HG03103 (cell line): ENCODE results near the gene INTS11.
"Not testable (repeated sequence)": the region's sequence is repeated elsewhere in the genome, so short reads cannot be mapped to it uniquely, and the experiment has no call there.

ENCODE experiments used
- ATAC-seq: cut with Tn5 transposase; IDR thresholded peaks from one replicate; pipeline ENCODE4 v1.9.1; 2021; ENCODE audit warnings: low read depth; ENCODE audit not compliant: unreplicated experiment

Gene INTS11

GRCh38 chr1:1331068-1331965 is 6.9 kb upstream of the INTS11 start, which contains the start of gene TAS1R3:
Gene TAS1R3, plus strand, starts transcription at chr1:1331280. Its CDS starts 66 bp downstream, at chr1:1331346.
- no peak for ATAC-seq

GRCh38 chr1:1330366-1331067 is 6.1 kb upstream of the INTS11 start:
- ATAC-seq: no peak

DNA sequence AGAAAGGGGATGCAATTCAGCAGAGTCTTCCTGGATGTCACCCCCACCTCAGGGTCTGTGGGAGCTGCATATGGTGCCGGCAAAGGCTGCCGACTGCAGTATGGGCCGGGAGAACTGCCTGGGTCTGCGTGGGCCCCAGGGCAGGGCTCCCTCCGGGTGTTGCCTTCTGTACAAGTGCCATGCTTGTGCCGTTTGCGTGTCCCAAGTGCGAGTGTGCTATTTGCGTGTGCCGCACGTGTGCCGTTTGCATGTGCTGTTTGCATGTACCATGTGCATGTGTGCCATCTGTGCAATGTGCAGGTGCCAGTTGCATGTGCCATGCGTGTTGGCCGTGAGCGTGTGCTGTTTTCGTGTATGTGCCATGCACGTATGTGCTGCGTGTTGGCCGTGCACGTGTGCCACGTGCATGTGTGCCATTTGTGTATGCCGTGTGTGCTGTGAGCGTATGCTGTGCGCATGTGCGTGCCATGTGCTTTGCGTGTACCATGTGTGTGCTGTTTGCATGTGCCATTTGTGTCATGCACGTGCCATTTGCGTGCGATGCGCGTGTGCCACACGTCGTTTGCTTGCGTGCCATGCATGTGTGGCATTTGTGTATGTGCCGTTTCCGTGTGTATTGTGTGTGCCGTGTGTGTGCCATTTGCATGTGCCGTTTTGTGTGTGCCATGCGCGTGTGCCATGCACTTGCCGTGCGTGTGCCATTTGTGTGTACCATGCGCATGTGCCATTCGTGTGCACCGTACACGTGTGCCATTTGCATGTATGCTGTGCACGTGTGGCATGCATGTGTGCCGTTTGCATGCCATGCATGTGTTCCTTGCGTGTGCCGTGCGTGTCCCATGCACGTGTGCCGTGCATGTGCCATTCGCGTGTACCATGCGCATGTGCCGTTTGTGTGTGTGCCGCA is 5.1 kb upstream of the INTS11 start:
- ATAC-seq: no peak

DNA sequence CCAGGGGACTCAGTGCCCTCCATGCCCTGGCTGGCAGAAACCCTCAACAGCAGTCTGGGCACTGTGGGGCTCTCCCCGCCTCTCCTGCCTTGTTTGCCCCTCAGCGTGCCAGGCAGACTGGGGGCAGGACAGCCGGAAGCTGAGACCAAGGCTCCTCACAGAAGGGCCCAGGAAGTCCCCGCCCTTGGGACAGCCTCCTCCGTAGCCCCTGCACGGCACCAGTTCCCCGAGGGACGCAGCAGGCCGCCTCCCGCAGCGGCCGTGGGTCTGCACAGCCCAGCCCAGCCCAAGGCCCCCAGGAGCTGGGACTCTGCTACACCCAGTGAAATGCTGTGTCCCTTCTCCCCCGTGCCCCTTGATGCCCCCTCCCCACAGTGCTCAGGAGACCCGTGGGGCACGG is 3.8 kb upstream of the INTS11 start:
- no peak for ATAC-seq

DNA sequence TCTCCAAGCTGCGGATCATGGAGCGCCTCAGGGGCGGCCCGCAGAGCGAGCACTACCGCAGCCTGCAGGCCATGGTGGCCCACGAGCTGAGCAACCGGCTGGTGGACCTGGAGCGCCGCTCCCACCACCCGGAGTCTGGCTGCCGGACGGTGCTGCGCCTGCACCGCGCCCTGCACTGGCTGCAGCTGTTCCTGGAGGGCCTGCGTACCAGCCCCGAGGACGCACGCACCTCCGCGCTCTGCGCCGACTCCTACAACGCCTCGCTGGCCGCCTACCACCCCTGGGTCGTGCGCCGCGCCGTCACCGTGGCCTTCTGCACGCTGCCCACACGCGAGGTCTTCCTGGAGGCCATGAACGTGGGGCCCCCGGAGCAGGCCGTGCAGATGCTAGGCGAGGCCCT is 2.8 kb upstream of the INTS11 start:
- ATAC-seq: no peak

- ATAC-seq: no peak
Measured at GRCh38 chr1:1326075-1326605, 1.7 kb upstream of the INTS11 start.

GRCh38 chr1:1325288-1326074 is 1.0 kb upstream of the INTS11 start:
- ATAC-seq: no peak

- ATAC-seq: peak; percentile 27
Measured at GRCh38 chr1:1324084-1324523, 356 bp downstream of the INTS11 start.

DNA sequence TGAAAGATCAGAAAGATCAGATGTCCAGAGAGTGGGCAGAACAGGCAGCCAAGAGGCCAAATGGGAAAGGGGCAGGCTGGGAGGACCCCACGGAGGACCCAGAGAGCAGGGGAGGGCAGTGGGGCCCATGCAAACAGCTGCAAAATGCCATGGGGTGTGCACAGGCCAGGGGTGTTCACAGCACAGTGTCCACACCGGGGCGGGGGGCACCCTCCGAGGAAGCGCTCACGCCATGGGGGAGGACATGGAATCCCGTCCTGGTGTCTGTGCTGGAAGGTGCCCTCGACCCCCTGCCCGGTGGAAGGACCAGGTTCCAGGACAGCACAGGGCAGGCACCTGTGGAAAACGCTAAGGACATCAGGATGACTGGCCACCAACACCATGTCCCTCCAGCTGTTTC is 1.5 kb downstream of the INTS11 start:
- no peak for ATAC-seq

DNA sequence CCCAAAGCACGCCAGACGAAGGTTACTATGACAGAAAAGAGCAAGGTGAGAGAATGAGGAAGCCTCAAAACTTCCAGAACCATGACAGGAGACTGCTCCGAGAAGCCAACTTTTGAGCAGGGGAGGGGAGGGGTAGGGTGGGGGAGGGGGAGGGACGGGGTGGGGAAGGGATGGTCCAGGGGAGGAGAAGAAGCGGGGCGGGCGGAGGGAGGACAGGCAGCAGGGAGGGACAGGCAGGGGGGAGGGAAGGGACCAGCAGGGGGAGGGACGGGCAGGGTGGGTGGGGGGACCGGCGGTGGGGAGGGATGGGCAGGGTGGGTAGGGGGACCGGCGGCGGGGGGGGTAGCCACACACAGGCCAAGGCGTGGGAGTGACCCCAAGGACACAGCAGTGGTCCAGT is 2.0 kb downstream of the INTS11 start:
- ATAC-seq: no peak

DNA sequence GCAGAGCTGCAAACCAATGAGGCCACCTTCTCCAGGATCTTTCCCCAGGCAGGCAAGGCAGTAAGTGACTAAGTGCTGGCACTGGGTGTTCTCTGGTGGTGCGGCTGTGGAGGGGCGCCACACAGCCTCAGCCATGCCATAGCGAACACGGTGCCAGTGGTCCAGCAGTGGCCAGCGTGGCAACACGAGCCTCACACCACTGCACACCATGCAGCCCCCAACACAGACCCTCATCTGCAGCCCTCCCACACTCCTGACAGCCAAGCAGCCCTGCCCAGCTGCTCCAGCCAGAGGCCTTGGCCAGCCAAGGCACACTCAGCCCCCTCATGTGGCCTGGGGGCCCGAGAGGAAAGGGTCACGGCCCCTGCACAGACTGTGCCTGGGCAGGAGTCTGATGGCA is 3.0 kb downstream of the INTS11 start:
- ATAC-seq: no peak

DNA sequence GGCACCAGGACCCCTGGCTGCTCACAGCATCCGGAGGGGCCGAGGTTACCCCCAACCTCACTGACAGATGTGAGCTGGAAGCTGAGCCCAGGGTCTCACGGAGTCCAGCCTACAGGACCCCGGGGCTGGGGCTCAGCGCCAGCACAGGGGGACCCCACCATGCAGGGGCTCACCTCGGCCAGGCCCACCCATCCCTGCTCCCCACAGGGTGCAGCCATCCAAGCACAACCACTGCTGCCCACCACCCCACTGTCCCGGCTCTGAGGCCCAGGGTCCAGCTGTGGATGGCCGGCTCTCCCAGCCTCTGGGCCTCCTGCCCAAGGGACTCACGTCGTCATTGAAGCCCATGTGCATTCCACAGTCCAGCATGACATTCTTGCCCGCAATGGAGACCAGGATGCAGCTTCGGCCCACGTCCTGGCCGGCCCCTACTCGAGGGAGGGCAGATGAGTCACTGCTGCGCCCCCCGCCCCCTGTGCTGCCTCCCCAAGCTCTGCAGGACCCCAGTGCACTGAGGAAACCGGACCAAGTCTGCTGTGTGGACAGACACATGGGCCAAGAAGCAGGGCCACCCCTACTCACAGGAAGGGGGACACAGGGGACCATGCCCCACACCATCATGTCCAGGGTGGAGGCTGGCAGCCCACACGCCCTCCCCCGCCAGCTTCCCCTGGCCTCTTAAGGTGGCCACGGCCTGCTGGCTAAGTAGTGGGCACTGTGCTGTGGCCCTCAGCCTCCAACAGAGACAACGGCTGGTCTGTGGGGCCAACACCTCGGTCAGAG is 3.6 kb downstream of the INTS11 start:
- ATAC-seq: no peak

DNA sequence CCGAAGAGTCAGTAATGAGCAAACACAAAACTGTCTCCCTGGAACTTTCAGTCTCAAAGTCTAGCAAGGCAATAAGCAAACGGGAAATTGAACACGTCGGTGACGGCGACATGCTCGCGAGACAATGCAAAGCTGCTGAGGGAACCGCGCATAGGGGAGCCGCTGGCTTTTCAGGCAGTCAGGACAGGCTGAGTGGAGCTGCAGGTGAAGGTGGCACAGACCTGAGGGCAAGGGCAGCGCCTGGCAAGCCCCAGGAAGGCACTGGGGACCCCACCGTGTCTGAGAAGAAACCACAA is 4.9 kb downstream of the INTS11 start:
- ATAC-seq: no peak

DNA sequence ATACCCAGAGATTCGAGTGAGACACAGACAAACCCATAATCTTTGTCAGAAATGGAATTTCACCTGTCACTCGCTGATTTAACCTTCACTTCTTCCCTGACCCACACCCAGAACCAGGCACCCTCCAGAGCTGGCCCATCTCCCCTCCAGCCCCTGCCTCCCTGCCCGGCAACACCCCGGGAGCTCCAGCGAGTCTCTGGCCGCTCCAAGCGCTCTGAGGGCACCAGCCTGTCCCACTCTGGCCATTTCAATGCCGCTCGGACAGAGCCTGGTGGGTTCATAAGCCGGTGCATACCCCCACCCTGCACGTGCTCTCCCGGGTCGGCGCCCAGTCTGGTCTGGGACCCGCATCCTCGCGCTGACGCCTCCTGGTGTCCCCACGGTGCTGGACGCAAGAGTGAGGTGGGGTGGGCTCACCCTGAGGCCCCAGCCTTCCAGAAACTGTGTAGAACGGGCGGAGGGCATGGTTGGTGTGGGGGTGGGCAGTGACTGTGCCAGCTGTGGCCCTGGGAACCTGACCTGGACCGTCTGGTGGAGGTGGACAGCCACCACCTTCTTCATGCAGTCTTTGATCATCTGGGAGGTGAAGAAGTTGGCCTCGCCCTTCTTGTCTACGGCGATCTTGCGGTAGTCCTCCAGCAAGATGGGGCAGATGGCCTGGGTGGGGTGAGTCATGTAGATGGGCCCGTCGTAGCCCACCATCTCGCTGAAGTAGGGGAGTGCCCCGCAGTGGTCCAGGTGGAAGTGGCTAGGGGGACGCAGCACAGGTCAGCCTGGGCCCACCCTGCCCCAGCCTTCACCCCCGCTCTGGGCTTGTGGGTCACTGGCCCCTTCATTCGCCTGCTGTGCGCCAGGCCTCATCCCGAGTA is 5.4 kb downstream of the INTS11 start:
- no peak for ATAC-seq

- no peak for ATAC-seq
Measured at GRCh38 chr1:1318131-1318652, 6.3 kb downstream of the INTS11 start.

- no peak for ATAC-seq
Measured at GRCh38 chr1:1317420-1317819, 7.0 kb downstream of the INTS11 start.

DNA sequence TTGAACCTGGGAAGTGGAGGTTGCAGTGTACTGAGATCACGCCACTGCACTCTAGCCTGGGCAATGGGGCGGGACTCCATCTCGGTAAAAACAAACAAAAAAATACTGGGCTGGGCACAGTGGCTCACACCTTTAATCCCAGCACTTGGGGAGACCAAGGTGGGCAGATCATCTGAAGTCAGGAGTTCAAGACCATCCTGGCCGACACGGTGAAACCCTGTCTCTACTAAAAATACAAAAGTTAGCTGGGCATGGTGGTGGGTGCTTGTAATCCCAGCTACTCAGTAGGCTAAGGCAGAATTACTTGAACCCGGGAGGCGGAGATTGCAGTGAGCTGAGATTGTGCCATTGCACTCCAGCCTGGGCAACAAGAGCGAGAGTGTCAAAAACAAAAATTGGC is 8.3 kb downstream of the INTS11 start:
- not testable (repeated sequence) for ATAC-seq

- no peak for ATAC-seq
Measured at GRCh38 chr1:1315435-1315954, 9.0 kb downstream of the INTS11 start.
